Measurements from ENCODE around the gene NR2C2.

DNA sequence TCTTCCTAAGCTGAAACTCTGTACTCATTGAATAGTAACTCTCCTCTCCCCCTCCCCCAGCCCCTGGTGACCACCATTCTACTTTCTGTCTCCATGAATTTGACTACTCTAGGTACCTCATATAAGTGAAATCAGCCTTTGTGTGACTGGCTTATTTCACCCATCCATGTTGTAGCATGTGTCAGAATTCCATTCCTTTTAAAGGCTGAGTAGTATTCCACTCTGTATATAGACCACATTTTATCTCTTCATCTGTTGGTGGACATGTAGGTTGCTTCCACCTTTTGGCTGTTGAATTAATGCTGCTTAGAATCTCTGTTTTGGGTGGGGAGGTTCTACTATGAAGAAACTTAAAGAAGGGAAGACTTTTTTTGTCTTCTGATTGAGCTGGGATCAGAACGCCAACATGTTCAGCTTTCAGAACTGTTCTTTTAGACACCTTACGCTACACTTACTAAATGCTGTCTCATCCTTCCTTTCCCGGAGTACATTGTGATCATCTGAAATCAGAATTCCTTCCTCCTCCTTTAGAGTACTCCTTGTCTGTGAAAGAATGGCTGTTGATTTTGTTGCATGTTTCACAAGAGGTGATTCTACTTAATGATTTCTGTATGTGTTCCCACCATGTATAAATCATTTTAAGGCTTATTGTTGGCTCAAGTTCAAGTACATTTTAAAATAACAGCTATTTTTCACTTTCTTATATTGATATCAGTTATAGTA lies 67.4 kb downstream of the NR2C2 start:
- no peak for TF ChIP-seq ZNF335 (CRISPR knock-in tag; IDR thresholded peaks at IDR 0.05)
- TF ChIP-seq KDM1A (CRISPR knock-in tag; IDR thresholded peaks at IDR 0.05): no peak
- no peak for TF ChIP-seq ZNF510 (CRISPR knock-in tag; IDR thresholded peaks at IDR 0.05; ENCODE audit: low read depth)
- no peak for TF ChIP-seq ZNF746 (CRISPR knock-in tag; IDR thresholded peaks at IDR 0.05)
- no peak for TF ChIP-seq RAD21 (CRISPR knock-in tag; IDR thresholded peaks at IDR 0.05)
- TF ChIP-seq, protein P1, sequence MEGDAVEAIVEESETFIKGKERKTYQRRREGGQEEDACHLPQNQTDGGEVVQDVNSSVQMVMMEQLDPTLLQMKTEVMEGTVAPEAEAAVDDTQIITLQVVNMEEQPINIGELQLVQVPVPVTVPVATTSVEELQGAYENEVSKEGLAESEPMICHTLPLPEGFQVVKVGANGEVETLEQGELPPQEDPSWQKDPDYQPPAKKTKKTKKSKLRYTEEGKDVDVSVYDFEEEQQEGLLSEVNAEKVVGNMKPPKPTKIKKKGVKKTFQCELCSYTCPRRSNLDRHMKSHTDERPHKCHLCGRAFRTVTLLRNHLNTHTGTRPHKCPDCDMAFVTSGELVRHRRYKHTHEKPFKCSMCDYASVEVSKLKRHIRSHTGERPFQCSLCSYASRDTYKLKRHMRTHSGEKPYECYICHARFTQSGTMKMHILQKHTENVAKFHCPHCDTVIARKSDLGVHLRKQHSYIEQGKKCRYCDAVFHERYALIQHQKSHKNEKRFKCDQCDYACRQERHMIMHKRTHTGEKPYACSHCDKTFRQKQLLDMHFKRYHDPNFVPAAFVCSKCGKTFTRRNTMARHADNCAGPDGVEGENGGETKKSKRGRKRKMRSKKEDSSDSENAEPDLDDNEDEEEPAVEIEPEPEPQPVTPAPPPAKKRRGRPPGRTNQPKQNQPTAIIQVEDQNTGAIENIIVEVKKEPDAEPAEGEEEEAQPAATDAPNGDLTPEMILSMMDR (CRISPR knock-in tag; IDR thresholded peaks at IDR 0.05): no peak
- no peak for TF ChIP-seq PITX1 (CRISPR knock-in tag; IDR thresholded peaks at IDR 0.05)
- TF ChIP-seq CBX5 (CRISPR knock-in tag; IDR thresholded peaks at IDR 0.05; ENCODE audit: borderline replicate concordance): no peak
- TF ChIP-seq, protein P2, sequence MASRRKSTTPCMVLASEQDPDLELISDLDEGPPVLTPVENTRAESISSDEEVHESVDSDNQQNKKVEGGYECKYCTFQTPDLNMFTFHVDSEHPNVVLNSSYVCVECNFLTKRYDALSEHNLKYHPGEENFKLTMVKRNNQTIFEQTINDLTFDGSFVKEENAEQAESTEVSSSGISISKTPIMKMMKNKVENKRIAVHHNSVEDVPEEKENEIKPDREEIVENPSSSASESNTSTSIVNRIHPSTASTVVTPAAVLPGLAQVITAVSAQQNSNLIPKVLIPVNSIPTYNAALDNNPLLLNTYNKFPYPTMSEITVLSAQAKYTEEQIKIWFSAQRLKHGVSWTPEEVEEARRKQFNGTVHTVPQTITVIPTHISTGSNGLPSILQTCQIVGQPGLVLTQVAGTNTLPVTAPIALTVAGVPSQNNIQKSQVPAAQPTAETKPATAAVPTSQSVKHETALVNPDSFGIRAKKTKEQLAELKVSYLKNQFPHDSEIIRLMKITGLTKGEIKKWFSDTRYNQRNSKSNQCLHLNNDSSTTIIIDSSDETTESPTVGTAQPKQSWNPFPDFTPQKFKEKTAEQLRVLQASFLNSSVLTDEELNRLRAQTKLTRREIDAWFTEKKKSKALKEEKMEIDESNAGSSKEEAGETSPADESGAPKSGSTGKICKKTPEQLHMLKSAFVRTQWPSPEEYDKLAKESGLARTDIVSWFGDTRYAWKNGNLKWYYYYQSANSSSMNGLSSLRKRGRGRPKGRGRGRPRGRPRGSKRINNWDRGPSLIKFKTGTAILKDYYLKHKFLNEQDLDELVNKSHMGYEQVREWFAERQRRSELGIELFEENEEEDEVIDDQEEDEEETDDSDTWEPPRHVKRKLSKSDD (CRISPR knock-in tag; IDR thresholded peaks at IDR 0.05; ENCODE audit: low read depth): no peak
- TF ChIP-seq, protein P3, sequence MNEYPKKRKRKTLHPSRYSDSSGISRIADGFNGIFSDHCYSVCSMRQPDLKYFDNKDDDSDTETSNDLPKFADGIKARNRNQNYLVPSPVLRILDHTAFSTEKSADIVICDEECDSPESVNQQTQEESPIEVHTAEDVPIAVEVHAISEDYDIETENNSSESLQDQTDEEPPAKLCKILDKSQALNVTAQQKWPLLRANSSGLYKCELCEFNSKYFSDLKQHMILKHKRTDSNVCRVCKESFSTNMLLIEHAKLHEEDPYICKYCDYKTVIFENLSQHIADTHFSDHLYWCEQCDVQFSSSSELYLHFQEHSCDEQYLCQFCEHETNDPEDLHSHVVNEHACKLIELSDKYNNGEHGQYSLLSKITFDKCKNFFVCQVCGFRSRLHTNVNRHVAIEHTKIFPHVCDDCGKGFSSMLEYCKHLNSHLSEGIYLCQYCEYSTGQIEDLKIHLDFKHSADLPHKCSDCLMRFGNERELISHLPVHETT (CRISPR knock-in tag; conservative IDR thresholded peaks at IDR 0.05): no peak
- no peak for TF ChIP-seq HNRNPL (IDR thresholded peaks at IDR 0.05; ENCODE audit: low read depth, low read length)
- no peak for TF ChIP-seq NFKB2 (CRISPR knock-in tag; IDR thresholded peaks at IDR 0.05; ENCODE audit: borderline replicate concordance)
- no peak for TF ChIP-seq CCDC6 (CRISPR knock-in tag; IDR thresholded peaks at IDR 0.05)
